Neuronal stem cell (in vitro differentiated cells): ENCODE results near the gene SYK.
A peak's percentile ranks its signal among the peaks of the same experiment; 100 is the strongest.

Experiments used
- DNase-seq: peaks from one replicate; pipeline ENCODE4 v3.0.0-alpha.2; 2013; ENCODE audit warnings: low spot score
- H2AFZ ChIP-seq: one replicate; pipeline ENCODE4 v1.6.1; 2013; ENCODE audit warnings: mild to moderate bottlenecking, low read length, inconsistent platforms
- H2AK5ac ChIP-seq: 2 replicates; pipeline ENCODE4 v1.6.1; 2013; ENCODE audit warnings: low read depth, mild to moderate bottlenecking, inconsistent platforms, low read length, moderate library complexity, mixed read lengths
- H2BK120ac ChIP-seq: 2 replicates; pipeline ENCODE4 v1.6.1; 2013; ENCODE audit warnings: low read depth, mild to moderate bottlenecking, inconsistent platforms, low read length, moderate library complexity, mixed read lengths
- H2BK12ac ChIP-seq: one replicate; pipeline ENCODE4 v1.6.1; 2013; ENCODE audit warnings: low read length, inconsistent platforms
- H2BK15ac ChIP-seq: 2 replicates; pipeline ENCODE4 v1.6.1; 2013; ENCODE audit warnings: mild to moderate bottlenecking, low read length, inconsistent platforms, mixed read lengths
- H2BK5ac ChIP-seq: one replicate; pipeline ENCODE4 v1.6.1; 2013; ENCODE audit warnings: inconsistent platforms, mild to moderate bottlenecking, low read length, moderate library complexity
- H3K14ac ChIP-seq: one replicate; pipeline ENCODE4 v1.6.1; 2013; ENCODE audit warnings: low read length, inconsistent platforms
- H3K18ac ChIP-seq: 2 replicates; pipeline ENCODE4 v1.6.1; 2013; ENCODE audit warnings: low read length, inconsistent platforms
- H3K23ac ChIP-seq: 2 replicates; pipeline ENCODE4 v1.6.1; 2013; ENCODE audit warnings: low read depth, mild to moderate bottlenecking, mixed read lengths, low read length, inconsistent platforms; ENCODE audit not compliant: poor library complexity
- H3K27ac ChIP-seq: replicated peaks from 3 replicates; pipeline ENCODE4 v1.5.1; 2013; ENCODE audit warnings: low read length, inconsistent platforms
- H3K27me3 ChIP-seq, 3 experiments: 2 replicates each; pipeline ENCODE4 v1.6.1; 2013; ENCODE audit warnings: low read length in 3 of 3, mild to moderate bottlenecking in 2 of 3, inconsistent platforms in 1 of 3, low read depth in 1 of 3, mixed read lengths in 1 of 3, moderate library complexity in 1 of 3; ENCODE audit not compliant: control insufficient read depth in 3 of 3, insufficient read depth in 3 of 3
- H3K36me3 ChIP-seq, 2 donors: replicated peaks in 1 of 2; 2 replicates each; pipeline ENCODE4 v1.6.1; 2013; ENCODE audit warnings: low read length in 2 of 2; ENCODE audit not compliant: control insufficient read depth in 2 of 2, insufficient read depth in 2 of 2
- H3K4ac ChIP-seq: 2 replicates; pipeline ENCODE4 v1.6.1; 2013; ENCODE audit warnings: inconsistent platforms, mild to moderate bottlenecking, low read length, moderate library complexity
- H3K4me1 ChIP-seq, 2 donors: 1 replicate in 1 of 2; 2 replicates in 1 of 2; pipeline ENCODE4 v1.6.1; 2013; ENCODE audit warnings: low read length in 2 of 2, low read depth in 1 of 2; ENCODE audit not compliant: control insufficient read depth in 2 of 2, insufficient read depth in 1 of 2
- H3K4me2 ChIP-seq: one replicate; pipeline ENCODE4 v1.6.1; 2013; ENCODE audit warnings: mild to moderate bottlenecking, low read length, inconsistent platforms; ENCODE audit not compliant: insufficient read depth, poor library complexity, severe bottlenecking
- H3K4me3 ChIP-seq, 2 donors: 2 replicates each; pipeline ENCODE4 v1.5.1; 2013; ENCODE audit warnings: low read length in 2 of 2, mild to moderate bottlenecking in 2 of 2, inconsistent platforms in 1 of 2, moderate library complexity in 1 of 2
- H3K79me1 ChIP-seq: one replicate; pipeline ENCODE4 v1.6.1; 2013; ENCODE audit warnings: low read depth, mild to moderate bottlenecking, inconsistent platforms, low read length, moderate library complexity
- H3K9ac ChIP-seq: one replicate; pipeline ENCODE4 v1.6.1; 2013; ENCODE audit warnings: mild to moderate bottlenecking, low read depth, low read length, inconsistent platforms; ENCODE audit not compliant: poor library complexity
- H3K9me3 ChIP-seq, 2 donors: replicated peaks in 1 of 2; 2 replicates each; pipeline versions ENCODE3 to v1.6.1; 2013; ENCODE audit warnings: low read length in 2 of 2, mild to moderate bottlenecking in 2 of 2, inconsistent platforms in 1 of 2, low read depth in 1 of 2, mixed read lengths in 1 of 2, moderate library complexity in 1 of 2; ENCODE audit not compliant: control insufficient read depth in 2 of 2, insufficient read depth in 1 of 2
- H4K8ac ChIP-seq: one replicate; pipeline ENCODE4 v1.6.1; 2013; ENCODE audit warnings: low read depth, mild to moderate bottlenecking, inconsistent platforms, low read length, moderate library complexity
- H4K91ac ChIP-seq: one replicate; pipeline ENCODE4 v1.6.1; 2013; ENCODE audit warnings: low read length, low read depth, mild to moderate bottlenecking, inconsistent platforms; ENCODE audit not compliant: poor library complexity
- WGBS, 2 donors: extraction: QIAGEN DNeasy Blood & Tissue Kit; methylation state at CpG; one replicate each; pipeline ENCODE4 v1.1.7; 2013; ENCODE audit warnings: missing lambda C conversion rate in 2 of 2, mixed read lengths in 1 of 2; ENCODE audit not compliant: insufficient read length in 2 of 2, insufficient replicate concordance in 1 of 2; ENCODE audit errors: extremely low coverage in 2 of 2; 5-methylcytosine and 5-hydroxymethylcytosine counted together

Gene SYK

GRCh38 chr9:90870621-90871326 is 69.2 kb downstream of the SYK start:
- no peak overlapping the region for H3K4ac ChIP-seq
- no peak overlapping the region for H3K4me2 ChIP-seq
- no peak overlapping the region for H2BK12ac ChIP-seq
- no peak overlapping the region for H3K4me3 ChIP-seq
- H3K27ac ChIP-seq: no peak overlapping the region
- H3K27me3 ChIP-seq: no peaks in the 10 kb centered on the region
- no peak overlapping the region for H4K8ac ChIP-seq
- no peak overlapping the region for H2AK5ac ChIP-seq
- no peaks in the 10 kb centered on the region for H3K79me1 ChIP-seq
- WGBS, 2 donors: no CpG with 5 or more reads among the region's 4 CpGs
- no peak overlapping the region for H2AFZ ChIP-seq
- no peak overlapping the region for H2BK5ac ChIP-seq
- H3K14ac ChIP-seq: no peak overlapping the region
- H3K23ac ChIP-seq: no peak overlapping the region
- no peak overlapping the region for H3K9ac ChIP-seq
- H2BK15ac ChIP-seq: no peak overlapping the region
- no peak overlapping the region for H3K18ac ChIP-seq
- no peak overlapping the region for H2BK120ac ChIP-seq
- peaks cover 0 to 3% of the 10 kb centered on the region in 2 donors for H3K4me1 ChIP-seq
- H3K9me3 ChIP-seq: no peaks in the 10 kb centered on the region
- no peaks in the 10 kb centered on the region for H3K36me3 ChIP-seq
- DNase-seq: peak; percentile 20
- no peak overlapping the region for H4K91ac ChIP-seq

- Histone ChIP-seq H3K23ac (no peak overlapping the region), H3K4ac (no peak overlapping the region), H2BK120ac (no peak overlapping the region), H3K18ac (no peak overlapping the region), H4K8ac (no peak overlapping the region), H3K9ac (no peak overlapping the region), H3K4me3 (no peak overlapping the region), H3K9me3 (no peaks in the 10 kb centered on the region), H2AFZ (no peak overlapping the region), H3K4me2 (no peak overlapping the region), H3K27me3 (no peaks in the 10 kb centered on the region), H3K27ac (no peak overlapping the region), H4K91ac (no peak overlapping the region), H3K79me1 (no peaks in the 10 kb centered on the region), H2BK12ac (no peak overlapping the region), H2BK5ac (no peak overlapping the region), H2AK5ac (no peak overlapping the region), H3K4me1 (peaks cover 0 to 3% of the 10 kb centered on the region in 2 donors), H3K36me3 (no peaks in the 10 kb centered on the region), H2BK15ac (no peak overlapping the region), H3K14ac (no peak overlapping the region)
- no CpG with 5 or more reads among the region's 3 CpGs for WGBS, 2 donors
- no peak for DNase-seq
These were observed 69.8 kb downstream of the SYK start for GRCh38 chr9:90871327-90871935.

GRCh38 chr9:90872835-90873294 is 71.2 kb downstream of the SYK start:
- Histone ChIP-seq H4K91ac (no peak overlapping the region), H3K18ac (no peak overlapping the region), H2BK120ac (no peak overlapping the region), H3K27me3 (no peaks in the 10 kb centered on the region), H3K4me1 (peaks cover 0 to 3% of the 10 kb centered on the region in 2 donors), H3K36me3 (no peaks in the 10 kb centered on the region), H3K27ac (no peak overlapping the region), H3K4me3 (no peak overlapping the region), H3K4ac (no peak overlapping the region), H2BK5ac (no peak overlapping the region), H2BK12ac (no peak overlapping the region), H2BK15ac (no peak overlapping the region), H3K9me3 (no peaks in the 10 kb centered on the region), H3K4me2 (peak overlapping the region; percentile 3), H2AFZ (no peak overlapping the region), H3K9ac (no peak overlapping the region), H2AK5ac (no peak overlapping the region), H3K23ac (no peak overlapping the region), H3K79me1 (no peaks in the 10 kb centered on the region), H3K14ac (no peak overlapping the region), H4K8ac (no peak overlapping the region)
- no peak for DNase-seq
- WGBS, 2 donors: no CpG with 5 or more reads among the region's 8 CpGs

- H3K4me3 ChIP-seq: no peak overlapping the region
- no peak overlapping the region for H3K4ac ChIP-seq
- WGBS, 2 donors: no CpG with 5 or more reads among the region's 2 CpGs
- H3K36me3 ChIP-seq: no peaks in the 10 kb centered on the region
- no peak overlapping the region for H2BK5ac ChIP-seq
- no peaks in the 10 kb centered on the region for H3K79me1 ChIP-seq
- H2BK15ac ChIP-seq: no peak overlapping the region
- no peaks in the 10 kb centered on the region for H3K27me3 ChIP-seq
- H2BK120ac ChIP-seq: no peak overlapping the region
- H3K9me3 ChIP-seq: no peaks in the 10 kb centered on the region
- no peak overlapping the region for H3K23ac ChIP-seq
- no peak overlapping the region for H3K9ac ChIP-seq
- no peak overlapping the region for H3K14ac ChIP-seq
- no peak overlapping the region for H3K4me2 ChIP-seq
- no peak for DNase-seq
- H3K27ac ChIP-seq: no peak overlapping the region
- H2AFZ ChIP-seq: no peak overlapping the region
- no peak overlapping the region for H2BK12ac ChIP-seq
- H2AK5ac ChIP-seq: no peak overlapping the region
- H3K4me1 ChIP-seq: peaks cover 0 to 3% of the 10 kb centered on the region in 2 donors
- H4K8ac ChIP-seq: no peak overlapping the region
- H3K18ac ChIP-seq: no peak overlapping the region
- no peak overlapping the region for H4K91ac ChIP-seq
These were observed 71.8 kb downstream of the SYK start for GRCh38 chr9:90873422-90873821.
